ENCODE data around the gene BNIP5.

Gene BNIP5

GRCh38 chr6:36320475-36320874, 16.2 kb downstream of the BNIP5 start:
- DNase-seq = no peak

GRCh38 chr6:36319821-36320220, 16.9 kb downstream of the BNIP5 start:
- no peak for DNase-seq

- no peak for DNase-seq
These were observed 17.3 kb downstream of the BNIP5 start for GRCh38 chr6:36319436-36319762.

GRCh38 chr6:36318690-36319435, 17.8 kb downstream of the BNIP5 start:
- no peak for DNase-seq

GRCh38 chr6:36317623-36318022, 19.1 kb downstream of the BNIP5 start:
- DNase-seq = no peak

GRCh38 chr6:36315921-36316320, 20.8 kb downstream of the BNIP5 start:
- no peak for DNase-seq

- DNase-seq = no peak
These were observed 22.3 kb downstream of the BNIP5 start for GRCh38 chr6:36314221-36315014.

GRCh38 chr6:36313649-36313936, 23.1 kb downstream of the BNIP5 start:
- no peak for DNase-seq

GRCh38 chr6:36312854-36313648, 23.6 kb downstream of the BNIP5 start:
- DNase-seq = no peak

- no peak for DNase-seq
These were observed 26.8 kb downstream of the BNIP5 start for GRCh38 chr6:36309900-36310299.

GRCh38 chr6:36309203-36309602, 27.5 kb downstream of the BNIP5 start:
- no peak for DNase-seq

GRCh38 chr6:36308514-36308913, 28.2 kb downstream of the BNIP5 start:
- no peak for DNase-seq

GRCh38 chr6:36306375-36306774, 30.3 kb downstream of the BNIP5 start:
- DNase-seq = no peak

GRCh38 chr6:36305885-36306284, 30.8 kb downstream of the BNIP5 start:
- DNase-seq = no peak

GRCh38 chr6:36302227-36302976, 34.3 kb downstream of the BNIP5 start:
- peak; percentile 93 to 96 for DNase-seq

GRCh38 chr6:36301781-36302180, 34.9 kb downstream of the BNIP5 start:
- no peak for DNase-seq

GRCh38 chr6:36301085-36301658, 35.5 kb downstream of the BNIP5 start:
- DNase-seq = no peak

GRCh38 chr6:36298027-36298426, 38.7 kb downstream of the BNIP5 start:
- no peak for DNase-seq

GRCh38 chr6:36297511-36297910, 39.2 kb downstream of the BNIP5 start:
- no peak for DNase-seq

- no peak for DNase-seq
These were observed 39.6 kb downstream of the BNIP5 start for GRCh38 chr6:36297051-36297450.

GRCh38 chr6:36296240-36296639, 40.4 kb downstream of the BNIP5 start:
- DNase-seq = no peak

- DNase-seq = no peak
These were observed 44.5 kb downstream of the BNIP5 start for GRCh38 chr6:36292170-36292569.
